DMS 273 treated with DMSO at 0.1 percent for 48 hours (cell line): Measurements from ENCODE around the gene AGBL3.
"Not testable (repeated sequence)": the region's sequence is repeated elsewhere in the genome, so short reads cannot be mapped to it uniquely, and the experiment has no call there.

Experiments used
- DNase-seq: peaks from one replicate; lab custom pipeline; 2025; lab: John Stamatoyannopoulos, UW

Gene AGBL3

DNA sequence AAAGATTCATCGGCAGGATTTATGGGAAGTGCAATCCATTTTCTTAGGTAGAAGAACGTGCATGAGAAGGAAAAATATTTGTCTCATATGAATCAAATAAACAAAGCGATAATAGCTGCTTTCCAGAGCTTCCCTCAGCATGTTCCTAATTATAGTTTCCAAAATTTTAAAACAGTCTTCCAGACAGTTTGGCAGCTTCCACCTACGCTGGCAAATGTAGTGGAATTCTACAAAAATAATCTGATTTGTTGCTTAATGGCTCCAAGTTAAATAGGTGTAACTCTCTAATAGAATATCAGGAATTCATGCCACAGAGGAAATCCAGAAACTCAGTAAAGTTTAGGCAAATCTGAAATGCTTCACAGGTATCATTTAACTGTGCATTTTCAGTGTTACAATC is 23.3 kb upstream of the AGBL3 start:
- DNase-seq = no peak

DNA sequence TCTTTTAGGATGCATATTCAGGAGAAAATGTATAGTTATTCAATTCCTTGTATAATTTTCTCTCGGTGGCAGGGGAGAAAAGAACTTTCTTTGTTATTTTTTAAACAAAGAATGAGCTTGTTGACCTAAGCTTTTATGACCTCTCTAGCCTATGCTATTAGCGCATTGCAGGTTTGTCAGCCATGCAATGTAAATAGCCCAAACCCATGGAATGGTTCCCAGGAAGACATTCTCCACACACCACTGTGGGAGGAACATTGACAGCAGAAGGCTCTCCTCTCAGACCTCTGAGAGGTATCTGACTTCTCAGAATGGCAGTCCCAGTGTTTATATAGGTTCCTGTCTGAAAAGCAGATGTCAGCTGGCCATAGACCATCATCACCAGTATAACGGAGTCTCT is 19.6 kb upstream of the AGBL3 start:
- DNase-seq = no peak

DNA sequence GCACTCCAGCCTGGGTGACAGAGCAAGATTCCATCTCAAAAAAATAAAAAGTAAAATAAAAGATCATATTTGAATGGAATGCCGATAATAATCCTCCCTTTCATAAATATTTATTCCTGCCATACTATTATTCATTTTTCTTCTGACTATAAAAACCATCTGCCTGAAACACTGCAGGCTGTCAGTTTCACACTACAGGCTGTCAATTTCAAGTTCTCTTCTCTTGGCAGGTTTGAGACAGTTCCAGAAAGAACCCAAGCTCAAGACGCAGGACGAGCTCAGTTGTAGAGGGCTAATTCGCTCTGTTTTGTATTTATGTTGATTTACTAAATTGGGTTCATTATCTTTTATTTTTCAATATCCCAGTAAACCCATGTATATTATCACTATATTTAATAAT is 18.2 kb upstream of the AGBL3 start:
- no peak for DNase-seq

DNA sequence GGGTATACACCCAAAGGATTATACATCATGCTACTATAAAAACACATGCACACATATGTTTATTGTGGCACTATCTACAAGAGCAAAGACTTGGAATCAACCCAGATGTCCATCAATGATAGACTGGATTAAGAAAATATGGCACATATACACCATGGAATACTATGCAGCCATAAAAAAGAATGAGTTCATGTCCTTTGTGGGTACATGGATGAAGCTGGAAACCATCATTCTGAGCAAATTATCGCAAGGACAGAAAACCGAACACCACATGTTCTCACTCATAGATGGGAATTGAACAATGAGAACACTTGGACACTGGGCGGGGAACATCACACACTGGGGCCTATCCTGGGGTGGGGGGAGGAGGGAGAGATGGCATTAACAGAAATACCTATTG is 4.7 kb upstream of the AGBL3 start:
- DNase-seq = not testable (repeated sequence)

DNA sequence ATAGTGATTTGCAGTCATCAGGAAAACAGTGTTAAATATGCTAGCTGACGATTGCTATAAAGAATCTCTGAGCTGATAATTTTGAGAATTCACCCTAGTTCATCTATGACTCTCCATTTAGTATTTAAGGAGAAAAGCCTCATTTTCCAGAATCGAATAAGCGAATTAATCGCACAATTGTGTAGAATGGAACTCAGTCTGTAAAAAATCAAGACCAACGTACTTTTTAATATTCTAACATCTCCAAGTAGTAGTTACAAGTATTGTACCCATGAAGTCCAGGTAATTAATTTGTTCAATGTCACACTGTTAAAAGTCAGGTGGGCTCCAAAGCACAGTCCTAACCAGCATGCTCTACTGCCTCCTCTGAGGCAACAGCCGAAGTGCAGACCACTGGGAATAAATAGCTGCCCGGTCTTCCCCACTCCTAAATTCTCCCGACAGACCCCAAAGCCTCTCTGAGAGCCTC is 380 bp upstream of the AGBL3 start:
- DNase-seq = no peak

DNA sequence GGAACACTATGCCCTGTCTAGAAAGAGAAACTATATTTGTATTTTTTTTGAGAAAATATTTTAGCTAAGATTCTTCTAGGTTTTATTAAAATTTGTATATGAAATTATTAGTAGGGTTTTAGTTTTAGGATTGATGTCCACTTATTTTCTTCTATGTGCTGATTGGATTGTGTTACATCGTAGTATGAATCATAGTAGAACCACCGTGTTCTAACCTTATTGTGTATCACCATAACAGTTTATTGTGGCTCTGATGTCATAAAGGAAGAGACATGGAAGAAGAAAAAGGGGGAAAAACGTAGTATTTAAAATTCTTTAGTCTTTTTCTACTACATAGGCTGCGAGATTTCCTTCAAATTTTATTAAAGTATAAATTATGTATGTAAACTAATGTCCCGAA is 1.9 kb downstream of the AGBL3 start:
- no peak for DNase-seq

DNA sequence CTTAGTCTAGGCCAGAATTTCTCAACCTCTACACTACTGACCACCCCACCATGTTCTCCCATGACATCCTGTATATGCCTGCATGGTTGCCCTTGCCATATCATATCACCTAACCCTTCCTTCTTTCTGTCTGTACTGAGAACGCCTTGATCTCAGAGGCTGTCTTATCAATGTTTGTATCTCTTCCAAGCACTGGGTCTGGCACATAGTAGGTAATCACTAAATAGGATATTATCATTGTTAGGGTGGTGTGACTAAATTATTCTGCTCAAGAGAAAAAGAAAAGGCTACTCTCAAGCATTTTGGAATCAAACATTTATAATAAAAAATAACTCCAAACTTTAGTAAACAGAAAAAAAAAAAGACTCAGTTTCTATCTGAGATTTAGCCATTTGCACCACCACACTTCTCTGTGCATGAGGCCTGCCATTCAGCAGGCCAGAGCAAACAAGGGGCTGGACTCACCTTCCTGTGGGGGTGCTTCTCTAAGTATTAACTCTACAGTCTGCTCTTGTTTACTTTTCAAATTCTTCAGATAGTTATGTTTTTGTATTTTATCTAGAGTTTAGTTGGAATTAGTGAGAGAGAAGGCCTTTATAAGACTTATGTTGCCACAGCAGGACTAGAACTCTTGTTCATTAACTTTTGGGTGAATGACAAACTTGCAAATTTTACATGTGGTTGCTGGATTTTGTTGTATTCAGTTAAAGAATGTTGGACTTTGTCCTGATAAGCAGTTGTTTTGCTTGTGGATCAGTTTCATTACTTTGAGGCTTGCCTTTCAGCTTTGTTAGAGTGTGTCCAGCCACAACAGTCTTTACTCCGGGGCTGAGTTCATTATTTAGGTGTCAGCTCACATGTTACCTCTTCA is 5.4 kb downstream of the AGBL3 start:
- no peak for DNase-seq

DNA sequence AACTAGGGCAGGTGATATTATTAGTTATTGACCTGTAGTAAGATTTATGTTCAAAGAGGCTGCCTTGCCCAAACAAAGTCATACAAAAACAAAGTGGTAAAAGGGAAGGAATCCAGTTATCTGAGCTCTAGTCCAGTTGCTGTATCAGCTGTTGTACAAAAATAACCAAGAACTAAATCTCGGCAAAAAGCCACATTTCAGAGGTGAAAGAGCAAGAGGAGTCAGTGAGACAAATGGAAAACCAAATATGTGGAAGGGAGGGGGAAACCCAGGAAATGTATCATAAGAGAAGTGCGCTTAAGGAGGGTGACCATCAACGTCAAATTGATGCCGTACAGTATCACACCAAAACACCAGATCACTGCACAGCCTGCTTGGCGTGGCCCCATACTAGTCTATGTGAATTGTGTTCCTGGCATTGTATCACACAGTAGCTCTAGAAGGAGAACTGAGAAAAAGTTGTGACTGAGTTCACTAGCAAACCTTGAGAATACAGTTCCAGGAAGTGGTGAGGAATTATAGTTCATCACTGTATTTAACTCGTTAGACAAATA is 6.4 kb downstream of the AGBL3 start:
- DNase-seq = no peak

DNA sequence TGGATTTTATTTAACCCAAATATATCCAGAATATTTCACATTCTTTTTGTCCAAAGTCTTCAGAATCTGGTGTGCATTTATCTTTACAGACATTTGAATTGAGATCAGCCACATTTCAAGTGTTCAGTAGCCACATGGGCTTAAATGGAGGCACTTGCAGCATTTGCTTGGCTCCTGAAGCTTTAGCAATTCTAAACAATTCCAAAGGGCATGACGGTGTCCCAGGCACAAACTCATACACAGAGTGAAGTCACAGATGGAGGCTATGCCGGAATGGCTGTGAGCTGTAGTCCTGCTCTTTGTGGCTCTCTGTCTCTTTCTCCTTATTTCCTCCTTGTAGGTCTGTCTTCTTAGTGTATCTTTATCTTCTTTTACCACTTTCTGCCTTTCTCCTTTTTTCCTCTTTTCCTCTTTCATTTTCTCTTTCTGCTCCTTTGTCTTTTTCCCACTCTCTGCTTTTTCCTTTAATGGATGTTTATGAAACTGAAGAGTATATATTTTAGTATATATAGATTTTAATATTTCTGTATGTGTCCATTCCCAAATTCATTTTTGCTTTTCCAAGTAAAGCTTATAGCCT is 7.7 kb downstream of the AGBL3 start:
- DNase-seq = no peak

DNA sequence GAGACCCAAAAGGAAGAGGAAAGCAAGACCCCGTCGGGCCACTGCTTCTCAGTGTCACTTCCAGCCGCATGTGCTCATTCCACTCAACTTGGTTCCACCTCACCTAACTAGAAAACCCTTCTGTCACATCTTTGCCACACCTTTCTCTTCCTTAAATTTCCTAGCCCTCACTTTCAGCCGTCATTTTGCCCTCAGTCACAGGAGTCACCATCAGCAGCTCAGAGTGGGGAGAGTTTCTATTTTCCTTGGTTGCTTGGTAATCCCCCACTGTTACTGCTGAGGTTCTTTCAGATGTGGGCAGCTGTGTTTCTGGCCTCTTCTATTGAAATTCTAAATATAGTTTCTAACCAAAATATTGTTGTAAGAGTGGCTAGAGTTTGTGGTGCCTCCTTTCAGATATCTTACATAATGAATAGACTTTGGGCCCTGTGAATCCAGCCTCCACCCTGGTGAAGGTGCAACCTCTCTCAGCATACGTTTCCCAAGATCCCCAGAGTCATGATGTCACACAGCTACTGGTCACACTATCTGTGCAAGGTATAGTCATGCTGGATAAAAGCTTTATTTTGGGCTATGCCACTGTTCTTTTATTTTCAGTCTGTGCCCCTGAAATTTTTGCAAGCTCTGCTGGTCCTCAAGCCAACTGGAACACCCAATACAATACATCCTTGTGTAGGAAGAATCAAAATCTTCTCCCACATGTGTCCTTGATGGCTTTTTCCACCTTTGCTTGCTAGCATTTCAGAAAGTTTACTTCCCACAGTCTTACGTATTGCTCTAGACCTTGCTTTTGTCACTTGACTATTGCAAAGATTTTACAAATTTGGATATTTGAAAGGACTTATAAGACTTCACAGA is 9.2 kb downstream of the AGBL3 start:
- DNase-seq = no peak

DNA sequence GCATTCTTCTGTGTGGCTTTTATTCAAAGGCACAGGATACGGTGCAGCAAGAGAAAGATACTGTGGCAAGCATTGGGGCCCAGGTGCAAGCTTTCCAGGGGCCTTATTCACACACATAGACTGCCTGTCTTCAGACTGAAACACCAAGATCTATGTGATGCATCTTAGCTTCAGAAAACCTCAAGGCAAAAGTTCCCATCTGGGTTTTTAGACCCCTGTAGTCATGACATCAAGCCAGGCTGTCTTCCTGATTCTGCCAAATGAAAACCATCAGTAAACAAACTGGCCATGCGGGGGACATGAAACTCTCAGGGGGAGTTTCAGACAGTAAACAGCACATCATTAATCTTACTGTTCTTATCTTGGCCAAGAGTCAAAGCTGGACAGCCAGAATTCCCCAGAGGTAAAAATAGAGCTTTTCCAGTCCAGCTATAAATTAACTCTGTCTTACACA is 9.8 kb downstream of the AGBL3 start:
- DNase-seq = no peak

DNA sequence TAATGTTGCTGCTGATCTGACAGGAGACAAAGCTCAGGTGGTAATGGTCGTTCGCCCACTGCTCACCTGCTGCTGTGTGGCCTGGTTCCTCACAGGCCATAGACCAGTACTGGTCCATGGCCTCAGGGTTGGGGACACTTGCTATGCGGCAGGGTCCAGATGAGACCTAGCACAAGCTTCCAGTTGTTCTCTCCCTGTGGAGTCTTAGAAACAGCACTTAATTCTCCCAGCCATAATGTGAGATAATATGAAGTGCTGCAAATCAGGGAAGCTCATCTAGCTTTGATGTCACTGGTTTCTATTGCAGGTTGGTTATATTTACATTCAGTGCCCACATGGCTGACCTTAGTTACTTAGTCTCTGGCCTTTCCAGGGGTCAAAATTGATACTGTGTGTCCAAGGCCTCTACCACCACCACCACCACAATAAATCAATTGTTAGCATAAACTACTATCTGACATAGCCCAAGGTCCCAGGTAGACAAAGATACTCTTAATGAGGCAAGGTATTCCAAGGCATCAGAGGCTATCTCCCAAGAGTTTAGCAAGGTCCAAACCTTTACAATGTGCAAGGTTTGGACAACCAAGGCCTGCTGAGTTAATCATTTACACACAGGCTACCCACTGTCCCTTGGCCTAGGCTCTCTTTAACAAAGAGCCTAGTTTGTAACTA is 11.0 kb downstream of the AGBL3 start:
- no peak for DNase-seq

DNA sequence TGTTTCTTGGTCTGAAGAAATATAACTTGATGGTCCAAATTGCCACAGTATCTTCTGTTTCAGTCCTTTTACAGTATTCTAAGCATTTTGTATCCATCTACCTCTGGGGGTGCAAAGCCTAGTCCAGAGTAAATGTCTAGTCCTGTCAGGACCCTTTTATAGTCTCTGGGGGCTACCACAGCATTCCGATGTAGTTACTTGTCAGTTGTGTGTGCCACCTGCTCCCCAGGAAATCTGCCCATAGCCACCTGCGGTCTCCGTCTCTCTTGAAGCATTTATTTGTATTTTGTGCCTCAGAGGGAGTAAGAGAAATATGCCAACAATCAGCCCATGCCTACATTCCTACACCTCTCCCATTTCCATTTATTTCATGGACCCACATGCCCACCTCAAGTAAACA is 12.8 kb downstream of the AGBL3 start:
- no peak for DNase-seq

DNA sequence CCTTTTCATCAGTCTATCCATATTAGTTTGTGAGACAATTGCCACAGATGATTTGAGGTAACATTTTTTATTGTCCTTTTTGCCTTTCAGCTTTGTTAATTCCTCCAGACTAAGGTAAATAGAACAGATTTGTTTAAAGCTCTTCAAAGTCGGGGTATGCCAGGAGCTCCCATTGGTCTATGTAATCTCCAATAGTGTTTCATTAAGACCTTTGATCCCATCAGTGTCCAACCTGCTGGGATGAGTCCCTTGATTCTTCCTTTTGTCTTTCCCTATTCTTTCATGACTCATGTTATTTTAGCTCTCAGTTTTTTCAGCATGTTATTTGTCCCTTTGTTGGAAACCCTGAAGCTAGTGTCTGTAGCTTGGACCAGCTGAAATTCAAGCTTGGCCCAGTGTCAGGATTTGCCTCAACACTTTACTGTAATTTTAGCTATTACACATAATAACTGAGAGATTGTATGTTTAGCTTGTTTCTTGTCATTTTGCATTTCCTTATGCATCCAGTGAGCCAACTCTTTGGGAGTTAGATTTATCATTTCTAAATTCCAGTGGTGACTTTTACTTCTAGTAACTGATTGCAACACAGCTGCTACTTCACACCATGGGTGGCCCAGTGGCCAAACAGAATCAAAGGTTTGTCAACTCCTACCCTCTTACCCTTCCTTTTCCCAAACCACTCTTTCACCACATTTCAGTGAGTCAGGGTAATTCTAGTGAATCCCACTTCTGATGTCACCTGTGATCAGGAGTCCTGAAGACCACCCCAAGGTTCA is 15.3 kb downstream of the AGBL3 start:
- no peak for DNase-seq

DNA sequence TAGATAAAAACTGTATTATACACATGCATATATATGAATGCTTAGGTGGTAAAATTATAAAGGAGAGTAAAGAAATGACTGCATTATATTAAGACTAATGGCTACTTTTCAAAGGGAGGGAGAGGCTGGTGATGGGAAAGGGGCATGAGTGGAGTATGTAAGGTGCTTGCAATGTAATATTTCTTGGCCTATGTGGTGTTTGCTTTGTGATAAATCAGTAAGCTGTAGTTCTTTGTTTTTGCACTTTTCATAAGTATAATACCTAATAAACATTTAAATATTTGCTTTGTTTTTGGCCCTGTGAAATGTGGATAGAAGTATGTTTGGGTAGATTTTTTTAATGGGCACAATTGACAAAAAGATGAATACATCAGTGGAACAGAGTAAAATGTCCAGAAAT is 25.9 kb downstream of the AGBL3 start:
- no peak for DNase-seq

DNA sequence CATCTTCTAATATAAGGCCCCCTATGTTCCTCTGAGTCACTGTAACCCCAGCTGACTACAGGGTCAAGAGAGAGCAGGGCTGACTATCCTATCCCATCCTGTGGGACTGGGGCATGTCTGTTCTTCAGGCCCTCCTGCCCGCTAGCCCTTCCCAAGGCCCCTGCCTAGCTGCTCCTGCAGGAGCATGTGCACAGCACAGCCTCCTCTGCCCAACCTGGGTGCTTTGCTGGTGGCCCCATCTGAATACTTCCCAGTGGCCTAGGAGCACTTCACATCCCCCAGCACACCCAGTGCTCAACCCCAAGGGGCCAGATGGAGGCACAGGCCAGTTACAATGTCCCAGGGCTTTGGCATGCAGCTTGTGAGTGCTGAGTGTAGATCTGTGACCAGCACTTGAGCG is 37.3 kb downstream of the AGBL3 start:
- no peak for DNase-seq

DNA sequence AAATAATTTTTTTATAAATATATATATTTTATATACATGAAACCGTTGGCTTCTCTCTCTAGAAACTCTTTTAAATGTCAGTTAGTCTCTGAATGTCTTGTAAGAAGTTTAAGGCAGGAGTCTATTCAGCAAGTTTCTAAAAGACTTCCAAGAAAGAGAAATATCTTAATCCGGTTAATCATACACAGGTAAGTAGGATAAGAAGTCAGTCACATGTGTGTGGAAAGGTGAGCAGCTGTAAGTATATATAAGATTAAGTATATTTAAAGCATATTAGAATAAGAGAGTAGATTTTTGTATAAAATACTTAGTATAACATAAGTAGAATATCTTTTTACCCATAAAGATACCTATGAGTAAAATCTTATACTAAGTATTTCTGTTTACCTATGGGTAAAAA is 48.9 kb downstream of the AGBL3 start:
- no peak for DNase-seq

DNA sequence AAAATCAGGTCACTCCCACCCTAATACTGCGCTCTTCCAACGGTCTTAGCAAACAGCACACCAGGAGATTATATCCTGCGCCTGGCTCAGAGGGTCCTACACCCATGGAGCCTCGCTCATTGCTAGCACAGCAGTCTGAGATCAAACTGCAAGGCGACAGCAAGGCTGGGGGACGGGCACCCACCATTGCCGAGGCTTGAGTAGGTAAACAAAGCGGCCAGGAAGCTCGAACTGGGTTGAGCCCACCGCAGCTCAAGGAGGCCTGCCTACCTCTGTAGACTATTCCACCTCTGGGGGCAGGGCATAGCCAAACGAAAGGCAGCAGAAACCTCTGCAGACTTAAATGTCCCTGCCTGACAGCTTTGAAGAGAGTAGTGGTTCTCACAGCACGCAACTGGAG is 80.7 kb downstream of the AGBL3 start:
- not testable (repeated sequence) for DNase-seq

DNA sequence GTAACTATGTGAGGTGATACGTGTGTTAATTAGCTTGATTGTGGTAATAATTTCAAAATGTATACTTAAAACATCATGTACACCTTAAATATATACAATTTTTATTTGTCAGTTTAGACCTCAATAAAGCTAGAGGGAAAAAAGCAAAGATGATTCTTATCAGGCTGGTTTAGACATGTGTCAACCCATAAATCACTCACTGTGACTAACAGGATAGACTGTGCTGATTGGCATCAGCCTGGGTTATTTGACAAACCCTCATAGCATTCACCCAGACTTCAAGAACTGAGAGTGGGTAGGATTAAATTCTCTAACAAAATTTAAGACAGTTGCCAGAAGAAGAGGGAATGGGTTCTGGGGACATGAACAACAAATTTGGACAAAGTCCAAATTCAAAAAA is 87.8 kb downstream of the AGBL3 start:
- DNase-seq = no peak

DNA sequence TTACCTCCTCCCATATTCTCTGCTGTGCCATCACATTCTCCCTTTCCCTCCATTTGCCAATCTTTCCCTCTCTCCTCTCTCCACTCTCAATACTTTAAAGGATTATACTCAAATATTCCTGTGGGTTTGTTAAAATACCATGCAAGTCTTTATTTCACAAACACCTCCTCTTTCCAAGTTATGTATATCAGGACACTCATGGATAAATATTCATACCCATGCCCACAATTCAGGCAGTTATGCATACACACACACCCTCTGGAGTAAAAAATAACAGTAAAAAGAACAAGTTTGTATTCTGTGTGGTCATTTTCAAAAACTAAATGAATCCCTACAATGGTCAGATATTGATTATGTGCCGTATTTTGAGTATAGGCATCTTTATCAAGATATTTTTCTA is 88.2 kb downstream of the AGBL3 start:
- no peak for DNase-seq

DNA sequence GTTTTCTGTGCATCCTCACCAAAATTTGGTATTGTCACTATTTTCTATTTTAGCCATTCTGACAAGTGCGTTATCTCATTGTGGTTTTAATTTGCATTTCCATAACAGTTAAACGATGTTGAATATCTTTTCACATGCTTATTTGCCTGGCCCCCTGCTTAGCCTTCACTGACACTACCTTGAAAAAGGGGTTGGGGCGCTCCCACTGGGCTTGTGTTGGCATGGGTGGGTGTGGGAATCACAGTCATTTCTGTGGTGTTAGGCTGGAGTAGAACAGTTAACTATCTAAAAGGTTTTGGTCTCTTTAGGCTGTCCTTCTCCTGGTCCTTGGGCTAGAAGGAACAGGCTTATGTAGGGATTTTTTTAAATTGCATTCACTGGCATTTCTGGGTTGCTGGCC is 89.4 kb downstream of the AGBL3 start:
- no peak for DNase-seq
